Chondrocyte (in vitro differentiated cells): ENCODE measurements around the gene PRPF8. TPM values are rescaled to one million over a fixed set of nuclear protein-coding genes. Genes with fewer than 3 reads are reported as not detected.
"Not testable (repeated sequence)": the region's sequence is repeated elsewhere in the genome, so short reads cannot be mapped to it uniquely, and the experiment has no call there.

Experiments
- DNase-seq: peaks from one replicate; pipeline ENCODE4 v3.0.0; 2021; ENCODE audit warnings: mixed read lengths, low spot score
- H3K27ac Mint-ChIP-seq: one replicate; pipeline ENCODE4 v1.8.0; 2021; ENCODE audit warnings: mild to moderate bottlenecking, moderate library complexity, mixed read lengths; ENCODE audit not compliant: unreplicated experiment
- H3K27me3 Mint-ChIP-seq: 2 replicates; pipeline ENCODE4 v1.8.0; 2021; ENCODE audit warnings: low read depth, mixed read lengths
- H3K36me3 Mint-ChIP-seq: 2 replicates; pipeline ENCODE4 v1.8.0; 2021; ENCODE audit warnings: low read depth, mixed read lengths
- H3K4me1 Mint-ChIP-seq: 2 replicates; pipeline ENCODE4 v1.8.0; 2021; ENCODE audit warnings: low read depth, mild to moderate bottlenecking, mixed read lengths
- H3K4me3 Mint-ChIP-seq: one replicate; pipeline ENCODE4 v1.8.0; 2021; ENCODE audit warnings: mild to moderate bottlenecking, moderate library complexity, mixed read lengths; ENCODE audit not compliant: unreplicated experiment
- H3K9me3 Mint-ChIP-seq: 2 replicates; pipeline ENCODE4 v1.8.0; 2021; ENCODE audit warnings: low read depth, mixed read lengths
- CTCF ChIP-seq: fragments of 200-600 bp; sonication (generic); IDR thresholded peaks from 2 replicates; pipeline ENCODE4 v1.5.0; 2021; ENCODE audit warnings: antibody characterized with exemption, mild to moderate bottlenecking, moderate library complexity
- total RNA-seq: library from RNA; stranded (reverse); gene quantifications from 3 replicates; pipeline ENCODE4 v1.2.1, GENCODE V29; 2021

The PRPF8 gene
- total RNA-seq, 1 donor from 2014 or later: 164 TPM

- H3K9me3 Mint-ChIP-seq: peaks cover 4% of the 10 kb centered on the region
- no peaks in the 10 kb centered on the region for H3K27me3 Mint-ChIP-seq
- H3K4me1 Mint-ChIP-seq: no peaks in the 10 kb centered on the region
- TF ChIP-seq CTCF: no peak
- DNase-seq: no peak
- no peak overlapping the region for H3K4me3 Mint-ChIP-seq
- H3K36me3 Mint-ChIP-seq: no peaks in the 10 kb centered on the region
- H3K27ac Mint-ChIP-seq: no peak overlapping the region
These were observed 8.7 kb upstream of the PRPF8 start for GRCh38 chr17:1693339-1693738.

- no peak for DNase-seq
- Mint-ChIP-seq H3K4me3 (no peak overlapping the region), H3K4me1 (peaks cover 4% of the 10 kb centered on the region), H3K36me3 (no peaks in the 10 kb centered on the region), H3K27ac (no peak overlapping the region), H3K9me3 (peaks cover 4% of the 10 kb centered on the region), H3K27me3 (no peaks in the 10 kb centered on the region)
- TF ChIP-seq CTCF: no peak
These were observed 6.0 kb upstream of the PRPF8 start for GRCh38 chr17:1690544-1691221.

GRCh38 chr17:1688405-1688804 is 3.7 kb upstream of the PRPF8 start:
- not testable (repeated sequence) for H3K27ac Mint-ChIP-seq, H3K27me3 Mint-ChIP-seq, H3K4me3 Mint-ChIP-seq, H3K9me3 Mint-ChIP-seq, DNase-seq, H3K36me3 Mint-ChIP-seq
- peaks cover 19% of the 10 kb centered on the region for H3K4me1 Mint-ChIP-seq

- Mint-ChIP-seq H3K36me3 (peaks cover 14% of the 10 kb centered on the region), H3K9me3 (no peaks in the 10 kb centered on the region), H3K27ac (no peak overlapping the region), H3K4me1 (peaks cover 32% of the 10 kb centered on the region), H3K27me3 (no peaks in the 10 kb centered on the region), H3K4me3 (no peak overlapping the region)
- TF ChIP-seq CTCF: no peak
- no peak for DNase-seq
These were observed 1.4 kb upstream of the PRPF8 start for GRCh38 chr17:1686086-1686485.

GRCh38 chr17:1683459-1683858 is 1.2 kb downstream of the PRPF8 start:
- no peak for TF ChIP-seq CTCF
- Mint-ChIP-seq H3K4me3 (peak overlapping the region; percentile 95), H3K4me1 (peaks cover 32% of the 10 kb centered on the region), H3K36me3 (peaks cover 34% of the 10 kb centered on the region), H3K9me3 (no peaks in the 10 kb centered on the region), H3K27ac (peak overlapping the region; percentile 93), H3K27me3 (no peaks in the 10 kb centered on the region)
- DNase-seq: no peak

- Mint-ChIP-seq H3K27me3 (no peaks in the 10 kb centered on the region), H3K4me3 (no peak overlapping the region), H3K27ac (no peak overlapping the region), H3K4me1 (no peaks in the 10 kb centered on the region), H3K9me3 (no peaks in the 10 kb centered on the region), H3K36me3 (peaks cover 60% of the 10 kb centered on the region)
- DNase-seq: no peak
- TF ChIP-seq CTCF: no peak
These were observed 8.3 kb downstream of the PRPF8 start for GRCh38 chr17:1676401-1676800.
